ENCODE results near the gene C3orf18.

Gene C3orf18

GRCh38 chr3:50585919-50586762, 18.6 kb upstream of the C3orf18 start:
- DNase-seq, result no peak
- Histone ChIP-seq H3K36me3 (no peaks in the 10 kb centered on the region; the same call in 1 of the 2 replicates), H3K27ac (peak overlapping the region; percentile 18; the same call in 1 of the 2 replicates)

GRCh38 chr3:50584391-50584790, 16.8 kb upstream of the C3orf18 start:
- no peaks in the 10 kb centered on the region for H3K27me3 ChIP-seq (ENCODE audit: insufficient read depth, low read depth, severe bottlenecking)
- TF ChIP-seq CTCF (IDR thresholded peaks at IDR 0.05; ENCODE audit: low read depth, low read length), result no peak
- H3K27ac ChIP-seq, result no peak overlapping the region
- no peak for DNase-seq
- H3K9me3 ChIP-seq (ENCODE audit: severe bottlenecking), result no peaks in the 10 kb centered on the region
- H3K36me3 ChIP-seq, result no peaks in the 10 kb centered on the region; the same call in 1 of the 2 replicates
- no peak overlapping the region for H3K4me3 ChIP-seq (ENCODE audit: low read depth, low read length)

More at GRCh38 chr3:50585919-50586762, 18.6 kb upstream of the C3orf18 start:
- TF ChIP-seq CTCF (IDR thresholded peaks at IDR 0.05; ENCODE audit: low read depth, low read length), result no peak
- Histone ChIP-seq H3K27me3 (ENCODE audit: insufficient read depth, low read depth, severe bottlenecking) (no peaks in the 10 kb centered on the region), H3K9me3 (ENCODE audit: severe bottlenecking) (no peaks in the 10 kb centered on the region), H3K4me3 (ENCODE audit: low read depth, low read length) (no peak overlapping the region)

- no peaks in the 10 kb centered on the region; the same call in 1 of the 2 replicates for H3K36me3 ChIP-seq
- H3K27ac ChIP-seq, result no peak overlapping the region
- H3K9me3 ChIP-seq (ENCODE audit: severe bottlenecking), result no peaks in the 10 kb centered on the region
- no peaks in the 10 kb centered on the region for H3K27me3 ChIP-seq (ENCODE audit: insufficient read depth, low read depth, severe bottlenecking)
- TF ChIP-seq CTCF (IDR thresholded peaks at IDR 0.05; ENCODE audit: low read depth, low read length), result no peak
- no peak for DNase-seq
- H3K4me3 ChIP-seq (ENCODE audit: low read depth, low read length), result no peak overlapping the region
Measured at GRCh38 chr3:50583897-50584296, 16.4 kb upstream of the C3orf18 start.

GRCh38 chr3:50582083-50582482, 14.5 kb upstream of the C3orf18 start:
- H3K27ac ChIP-seq, result no peak overlapping the region
- TF ChIP-seq CTCF (IDR thresholded peaks at IDR 0.05; ENCODE audit: low read depth, low read length), result no peak
- DNase-seq, result no peak
- no peak overlapping the region for H3K4me3 ChIP-seq (ENCODE audit: low read depth, low read length)
- no peaks in the 10 kb centered on the region; the same call in 1 of the 2 replicates for H3K36me3 ChIP-seq
- no peaks in the 10 kb centered on the region for H3K27me3 ChIP-seq (ENCODE audit: insufficient read depth, low read depth, severe bottlenecking)
- no peaks in the 10 kb centered on the region for H3K9me3 ChIP-seq (ENCODE audit: severe bottlenecking)

- DNase-seq, result no peak
- H3K4me3 ChIP-seq (ENCODE audit: low read depth, low read length), result no peak overlapping the region
- no peaks in the 10 kb centered on the region; the same call in 1 of the 2 replicates for H3K36me3 ChIP-seq
- no peak overlapping the region for H3K27ac ChIP-seq
- H3K27me3 ChIP-seq (ENCODE audit: insufficient read depth, low read depth, severe bottlenecking), result no peaks in the 10 kb centered on the region
- no peaks in the 10 kb centered on the region for H3K9me3 ChIP-seq (ENCODE audit: severe bottlenecking)
- no peak for TF ChIP-seq CTCF (IDR thresholded peaks at IDR 0.05; ENCODE audit: low read depth, low read length)
Measured at GRCh38 chr3:50581459-50581842, 13.9 kb upstream of the C3orf18 start.
